H1 (cell line): ENCODE data around the gene C15orf61. TPM values are rescaled to one million over a fixed set of nuclear protein-coding genes. Genes with fewer than 3 reads are reported as not detected.

Source experiments
- ATF2 ChIP-seq: IDR thresholded peaks from 2 replicates; pipeline ENCODE4 v1.6.1; 2012; ENCODE audit warnings: low read length, inconsistent platforms
- CBX5 ChIP-seq: fragments of 300-800, 300-1000 bp; sonication (generic); IDR thresholded peaks from 2 replicates; pipeline ENCODE4 v1.7.1; 2016; ENCODE audit warnings: antibody characterized with exemption, low read length, low read depth
- CHD1 ChIP-seq: IDR thresholded peaks from 2 replicates; pipeline ENCODE4 v1.6.1; 2012; ENCODE audit warnings: low read depth, low read length, improper control_type of control experiment
- CHD2 ChIP-seq: IDR thresholded peaks from 2 replicates; pipeline ENCODE4 v1.6.1; 2012; ENCODE audit warnings: low read length, improper control_type of control experiment
- KDM5A ChIP-seq: fragments of 200-600 bp; IDR thresholded peaks from 2 replicates; pipeline ENCODE4 v1.7.1; 2012; ENCODE audit warnings: mild to moderate bottlenecking, low read length, inconsistent platforms, mixed read lengths
- POLR2AphosphoS5 ChIP-seq: IDR thresholded peaks from 2 replicates; pipeline ENCODE4 v1.6.1; 2011; ENCODE audit warnings: low read depth, low read length
- polyA plus RNA-seq, 7 experiments: library from polyadenylated mRNA; depleted of rRNA in 3 of 7; stranded (reverse) in 5 of 7; unstranded in 2 of 7; fragments of >200 nt in 5 of 7; fragments of 200-250 nt in 2 of 7; gene quantifications; 1 replicate in 5 of 7; 2 replicates in 1 of 7; 4 replicates in 1 of 7; pipeline versions ENCODE4 v1.2.1 to v1.2.3, GENCODE V29; 2011 to 2013; ENCODE audit warnings: missing spikeins in 2 of 7, mixed read lengths in 2 of 7
- total RNA-seq: library from RNA; stranded (reverse); fragmentation: NEBNext Ultra II Directional; extraction: Animal tissue kit (Norgen Biotek cat#: 25700); gene quantifications from 2 replicates; pipeline ENCODE4 v1.2.1, GENCODE V29; 2021
- TF ChIP-seq, protein P1 (sequence below): IDR thresholded peaks from 2 replicates; pipeline ENCODE4 v1.6.1; 2012; ENCODE audit warnings: inconsistent platforms

C15orf61 gene
- total and polyA plus RNA-seq, 2 of the 8 experiments (the other 6 are each of a cell fraction or from before 2014, with no cell fraction given): 1.7 to 2.0 TPM

GRCh38 chr15:67551207-67551743 is 30.3 kb downstream of the C15orf61 start (continued):
- TF ChIP-seq ATF2: no peak
- TF ChIP-seq, protein P1, sequence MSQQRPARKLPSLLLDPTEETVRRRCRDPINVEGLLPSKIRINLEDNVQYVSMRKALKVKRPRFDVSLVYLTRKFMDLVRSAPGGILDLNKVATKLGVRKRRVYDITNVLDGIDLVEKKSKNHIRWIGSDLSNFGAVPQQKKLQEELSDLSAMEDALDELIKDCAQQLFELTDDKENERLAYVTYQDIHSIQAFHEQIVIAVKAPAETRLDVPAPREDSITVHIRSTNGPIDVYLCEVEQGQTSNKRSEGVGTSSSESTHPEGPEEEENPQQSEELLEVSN: no peak
- no peak for TF ChIP-seq KDM5A
- TF ChIP-seq CHD2: no peak
- TF ChIP-seq POLR2AphosphoS5: no peak
- TF ChIP-seq CHD1: no peak
- TF ChIP-seq CBX5: no peak
